Erythroblast (primary cell): ENCODE results near the gene COQ3.

Experiments used
- GATA1 ChIP-seq: IDR thresholded peaks from 2 replicates; pipeline ENCODE4 v1.6.1; 2011; ENCODE audit warnings: low read depth, mild to moderate bottlenecking, control low read depth, low read length, moderate library complexity
- POLR2A ChIP-seq: IDR thresholded peaks from 2 replicates; pipeline ENCODE4 v1.6.1; 2011; ENCODE audit warnings: mild to moderate bottlenecking, low read length

DNA sequence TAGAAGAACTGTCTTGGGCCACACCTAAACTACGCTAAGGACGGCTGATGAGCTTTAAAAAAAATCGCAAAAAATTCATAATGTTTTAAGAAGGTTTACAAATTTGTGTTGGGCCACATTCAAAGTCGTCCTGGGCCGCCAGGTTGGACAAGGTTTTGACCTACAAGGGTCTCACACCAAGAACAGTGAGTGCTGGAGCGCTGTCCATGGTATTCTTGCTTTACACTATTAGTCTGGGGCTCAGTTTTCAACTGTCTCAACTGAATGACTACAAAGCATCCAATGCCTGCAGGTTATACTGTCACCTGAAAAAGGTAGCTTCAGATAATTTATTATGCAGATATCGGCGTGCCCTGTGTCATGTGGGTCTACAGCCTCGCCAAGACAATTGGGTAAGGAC is 40.9 kb downstream of the COQ3 start:
- no peak for TF ChIP-seq POLR2A
- no peak for TF ChIP-seq GATA1
